Glutamatergic neuron (in vitro differentiated cells): Measurements from ENCODE around the gene RPS6KC1. TPM values are rescaled to one million over a fixed set of nuclear protein-coding genes. Genes with fewer than 3 reads are reported as not detected.
"Not testable (repeated sequence)": the region's sequence is repeated elsewhere in the genome, so short reads cannot be mapped to it uniquely, and the experiment has no call there.

Source experiments
- DNase-seq: peaks from one replicate; pipeline ENCODE4 v3.0.0; 2022
- H3K27ac Mint-ChIP-seq: one replicate; pipeline ENCODE4 v1.8.0; 2020; ENCODE audit warnings: mild to moderate bottlenecking, mixed read lengths, inconsistent platforms; ENCODE audit not compliant: unreplicated experiment
- H3K27me3 Mint-ChIP-seq: one replicate; pipeline ENCODE4 v1.8.0; 2020; ENCODE audit warnings: mild to moderate bottlenecking, moderate library complexity, mixed read lengths, inconsistent platforms; ENCODE audit not compliant: unreplicated experiment
- H3K36me3 Mint-ChIP-seq: one replicate; pipeline ENCODE4 v1.8.0; 2020; ENCODE audit warnings: mild to moderate bottlenecking, mixed read lengths, inconsistent platforms; ENCODE audit not compliant: unreplicated experiment
- H3K4me1 Mint-ChIP-seq: one replicate; pipeline ENCODE4 v1.8.0; 2020; ENCODE audit warnings: mild to moderate bottlenecking, low read depth, mixed read lengths, inconsistent platforms; ENCODE audit not compliant: unreplicated experiment
- H3K4me3 Mint-ChIP-seq: one replicate; pipeline ENCODE4 v1.8.0; 2020; ENCODE audit warnings: mild to moderate bottlenecking, mixed read lengths, inconsistent platforms; ENCODE audit not compliant: unreplicated experiment
- H3K9me3 Mint-ChIP-seq: one replicate; pipeline ENCODE4 v1.8.0; 2020; ENCODE audit warnings: mild to moderate bottlenecking, moderate library complexity, mixed read lengths, inconsistent platforms; ENCODE audit not compliant: unreplicated experiment
- CTCF ChIP-seq: fragments of 200-600 bp; sonication (generic); IDR thresholded peaks from one replicate; pipeline ENCODE4 v1.5.0; 2021; ENCODE audit not compliant: partially characterized antibody, unreplicated experiment
- total RNA-seq: library from RNA; stranded (reverse); fragmentation: NEBNext Ultra II Directional; extraction: Animal tissue kit (Norgen Biotek cat#: 25700); gene quantifications from one replicate; pipeline ENCODE4 v1.2.1, GENCODE V29; 2021; ENCODE audit not compliant: unreplicated experiment

The RPS6KC1 gene
- total RNA-seq, 1 donor from 2014 or later: 23.9 TPM

- Mint-ChIP-seq H3K27me3 (peaks cover 4% of the 10 kb centered on the region), H3K4me1 (no peaks in the 10 kb centered on the region), H3K36me3 (peaks cover 8% of the 10 kb centered on the region), H3K9me3 (no peaks in the 10 kb centered on the region), H3K27ac (no peak overlapping the region), H3K4me3 (no peak overlapping the region)
- TF ChIP-seq CTCF: no peak
- DNase-seq: no peak
Measured at GRCh38 chr1:213295860-213296259, 244.8 kb downstream of the RPS6KC1 start.

- H3K4me3 Mint-ChIP-seq: no peak overlapping the region
- H3K36me3 Mint-ChIP-seq: peaks cover 8% of the 10 kb centered on the region
- DNase-seq: no peak
- no peak overlapping the region for H3K27ac Mint-ChIP-seq
- H3K4me1 Mint-ChIP-seq: no peaks in the 10 kb centered on the region
- no peaks in the 10 kb centered on the region for H3K9me3 Mint-ChIP-seq
- no peak for TF ChIP-seq CTCF
- H3K27me3 Mint-ChIP-seq: peaks cover 4% of the 10 kb centered on the region
Measured at GRCh38 chr1:213296558-213296957, 245.5 kb downstream of the RPS6KC1 start.

GRCh38 chr1:213297021-213297420, 246.0 kb downstream of the RPS6KC1 start:
- H3K4me3 Mint-ChIP-seq: no peak overlapping the region
- no peaks in the 10 kb centered on the region for H3K4me1 Mint-ChIP-seq
- no peak for TF ChIP-seq CTCF
- no peaks in the 10 kb centered on the region for H3K9me3 Mint-ChIP-seq
- peaks cover 8% of the 10 kb centered on the region for H3K36me3 Mint-ChIP-seq
- peaks cover 4% of the 10 kb centered on the region for H3K27me3 Mint-ChIP-seq
- no peak for DNase-seq
- H3K27ac Mint-ChIP-seq: no peak overlapping the region

- Mint-ChIP-seq H3K9me3 (no peaks in the 10 kb centered on the region), H3K27ac (no peak overlapping the region), H3K27me3 (peaks cover 4% of the 10 kb centered on the region), H3K4me3 (no peak overlapping the region), H3K4me1 (no peaks in the 10 kb centered on the region), H3K36me3 (peaks cover 8% of the 10 kb centered on the region)
- DNase-seq: no peak
- TF ChIP-seq CTCF: no peak
Measured at GRCh38 chr1:213300433-213300832, 249.4 kb downstream of the RPS6KC1 start.

GRCh38 chr1:213301524-213301923, 250.5 kb downstream of the RPS6KC1 start:
- DNase-seq, H3K27me3 Mint-ChIP-seq, H3K9me3 Mint-ChIP-seq, H3K4me3 Mint-ChIP-seq, H3K27ac Mint-ChIP-seq, H3K4me1 Mint-ChIP-seq, H3K36me3 Mint-ChIP-seq: not testable (repeated sequence)

GRCh38 chr1:213303286-213303685, 252.2 kb downstream of the RPS6KC1 start:
- no peaks in the 10 kb centered on the region for H3K4me1 Mint-ChIP-seq
- TF ChIP-seq CTCF: no peak
- no peak overlapping the region for H3K4me3 Mint-ChIP-seq
- peaks cover 3% of the 10 kb centered on the region for H3K27me3 Mint-ChIP-seq
- H3K36me3 Mint-ChIP-seq: no peaks in the 10 kb centered on the region
- no peak overlapping the region for H3K27ac Mint-ChIP-seq
- no peak for DNase-seq
- H3K9me3 Mint-ChIP-seq: no peaks in the 10 kb centered on the region
